Measurements from ENCODE around the gene PPL.

Gene PPL

DNA sequence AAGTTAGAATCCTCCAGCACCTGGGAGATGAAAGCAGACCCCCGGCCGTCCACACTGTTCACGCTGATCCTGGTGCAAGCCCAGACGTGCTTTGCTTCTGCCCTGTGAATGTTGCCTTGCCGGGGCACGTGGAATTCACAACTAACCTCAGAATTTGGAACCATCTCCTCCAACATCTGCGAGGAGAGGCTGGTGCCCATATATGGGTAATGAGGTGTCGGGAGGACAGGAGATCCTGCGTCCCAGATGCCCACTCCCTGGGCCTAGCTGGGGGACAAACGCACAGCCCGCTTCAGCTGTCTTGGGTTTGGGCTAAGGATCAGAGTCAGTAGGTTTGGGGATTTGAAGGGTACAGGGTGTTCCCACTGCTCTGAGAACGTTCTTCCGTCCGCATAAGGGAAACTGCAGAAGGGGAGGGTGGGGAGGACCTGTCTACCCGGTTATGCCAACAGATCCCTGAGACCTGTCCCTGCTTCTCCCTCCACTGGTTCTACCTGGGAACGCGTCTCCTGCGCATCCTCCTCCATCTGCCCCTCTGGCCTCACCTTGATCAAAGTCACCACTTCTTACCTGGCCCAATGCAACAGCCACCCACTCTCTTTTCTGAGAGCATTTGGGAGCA, 14.1 kb downstream of the PPL start:
- Histone ChIP-seq H3K9ac (ENCODE audit: low read length) (no peak overlapping the region), H3K27me3 (ENCODE audit: control insufficient read depth, insufficient read depth, low read length) (no peaks in the 10 kb centered on the region), H3K36me3 (ENCODE audit: control insufficient read depth, insufficient read depth, low read length) (no peaks in the 10 kb centered on the region), H3K4me1 (ENCODE audit: control insufficient read depth, insufficient read depth, low read length) (no peaks in the 10 kb centered on the region), H3K27ac (ENCODE audit: low read depth, low read length) (no peak overlapping the region), H3K4me3 (ENCODE audit: low read length) (no peak overlapping the region)

DNA sequence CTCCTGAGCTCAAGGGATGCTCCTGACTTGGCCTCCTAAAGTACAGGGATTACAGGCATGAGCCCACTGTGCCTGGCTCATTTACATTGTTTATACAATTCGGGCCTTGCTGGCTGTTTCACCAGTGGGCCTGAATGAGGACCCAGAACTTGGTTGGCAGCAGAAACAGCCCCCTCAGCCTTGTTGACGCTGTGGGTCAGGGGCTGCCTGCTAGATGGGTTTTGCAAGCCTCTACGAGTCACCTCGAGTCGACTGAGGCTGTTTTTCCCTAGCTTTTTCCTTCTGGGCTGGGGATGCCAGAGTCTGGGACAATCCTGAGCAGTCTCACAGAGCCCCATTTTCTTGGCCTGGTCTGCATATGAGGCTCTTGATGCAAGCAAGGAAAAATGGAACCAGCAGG, 16.1 kb downstream of the PPL start:
- Histone ChIP-seq H3K27me3 (ENCODE audit: control insufficient read depth, insufficient read depth, low read length) (no peaks in the 10 kb centered on the region), H3K9ac (ENCODE audit: low read length) (no peak overlapping the region), H3K4me3 (ENCODE audit: low read length) (no peak overlapping the region), H3K36me3 (ENCODE audit: control insufficient read depth, insufficient read depth, low read length) (no peaks in the 10 kb centered on the region), H3K27ac (ENCODE audit: low read depth, low read length) (no peak overlapping the region), H3K4me1 (ENCODE audit: control insufficient read depth, insufficient read depth, low read length) (no peaks in the 10 kb centered on the region)

DNA sequence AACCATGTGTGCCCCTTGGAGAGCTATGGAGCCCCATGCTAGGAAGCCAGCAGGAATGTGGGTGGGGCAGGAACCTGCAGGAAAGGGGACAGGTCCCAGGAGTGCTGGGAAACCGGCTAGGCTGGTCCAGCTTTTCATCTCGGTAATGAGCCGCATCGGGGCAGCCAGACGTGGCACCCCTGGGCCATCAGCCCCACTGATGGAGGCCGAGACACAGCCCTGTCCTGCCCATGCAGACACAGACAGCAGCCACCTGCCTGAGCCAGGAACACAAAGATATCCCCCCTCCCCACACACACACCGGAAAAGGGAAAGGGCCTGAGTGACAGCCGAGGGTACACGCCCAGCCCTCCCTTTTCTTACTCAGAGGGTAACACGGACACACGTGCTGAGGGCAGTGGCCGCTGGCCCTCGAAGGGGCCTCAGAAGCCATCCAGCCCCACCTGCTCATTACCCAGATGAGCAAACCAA, 18.1 kb downstream of the PPL start:
- H3K4me1 ChIP-seq (ENCODE audit: control insufficient read depth, insufficient read depth, low read length), result no peaks in the 10 kb centered on the region
- no peaks in the 10 kb centered on the region for H3K27me3 ChIP-seq (ENCODE audit: control insufficient read depth, insufficient read depth, low read length)
- H3K9ac ChIP-seq (ENCODE audit: low read length), result no peak overlapping the region
- H3K36me3 ChIP-seq (ENCODE audit: control insufficient read depth, insufficient read depth, low read length), result no peaks in the 10 kb centered on the region
- no peak overlapping the region for H3K27ac ChIP-seq (ENCODE audit: low read depth, low read length)
- H3K4me3 ChIP-seq (ENCODE audit: low read length), result no peak overlapping the region

DNA sequence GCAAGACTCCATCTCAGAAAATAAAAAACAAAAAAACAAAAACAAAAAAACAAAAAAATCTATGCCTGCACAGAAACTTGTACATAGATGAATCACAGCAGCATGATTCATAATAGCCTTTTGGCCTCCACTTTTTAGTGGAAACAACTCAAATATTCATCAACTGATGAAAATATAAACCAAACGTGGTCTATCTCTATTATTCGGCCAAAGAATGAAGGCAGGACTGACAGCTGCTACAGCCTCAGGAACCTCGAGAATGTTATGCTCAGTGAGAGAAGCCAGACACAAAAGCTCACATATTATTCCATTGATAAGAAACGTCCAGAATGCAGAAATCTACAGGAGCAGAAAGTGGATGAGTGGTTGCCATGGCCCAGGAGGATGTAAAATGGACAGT, 19.8 kb downstream of the PPL start:
- Histone ChIP-seq H3K36me3 (ENCODE audit: control insufficient read depth, insufficient read depth, low read length) (no peaks in the 10 kb centered on the region), H3K4me1 (ENCODE audit: control insufficient read depth, insufficient read depth, low read length) (no peaks in the 10 kb centered on the region), H3K4me3 (ENCODE audit: low read length) (no peak overlapping the region), H3K9ac (ENCODE audit: low read length) (no peak overlapping the region), H3K27me3 (ENCODE audit: control insufficient read depth, insufficient read depth, low read length) (no peaks in the 10 kb centered on the region), H3K27ac (ENCODE audit: low read depth, low read length) (no peak overlapping the region)

DNA sequence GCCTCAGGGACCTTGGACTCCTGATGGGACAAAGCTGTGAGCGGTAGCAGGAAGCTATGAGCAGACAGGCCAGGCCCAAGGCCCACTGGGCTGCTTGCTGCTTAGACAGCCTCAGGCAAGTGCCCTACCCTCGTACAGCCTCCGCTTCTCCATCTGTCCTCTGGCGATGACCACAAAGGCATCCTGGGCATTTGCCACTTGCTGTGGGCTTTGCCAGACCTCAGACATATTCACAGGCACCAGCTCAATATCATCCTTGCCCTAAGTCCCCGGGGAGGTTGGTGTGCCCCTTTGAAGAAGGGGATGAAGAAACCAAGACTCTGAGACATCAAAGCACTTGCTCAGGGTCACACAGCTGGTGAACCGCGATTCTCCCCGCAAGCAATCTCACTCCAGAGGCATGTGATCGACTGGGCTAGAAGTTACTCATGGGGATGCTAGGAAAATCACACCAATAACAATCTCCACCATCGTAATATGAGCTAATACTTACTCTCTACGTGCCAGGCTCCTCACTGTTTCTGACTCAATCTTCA, 21.7 kb downstream of the PPL start:
- Histone ChIP-seq H3K4me3 (ENCODE audit: low read length) (no peak overlapping the region), H3K27me3 (ENCODE audit: control insufficient read depth, insufficient read depth, low read length) (no peaks in the 10 kb centered on the region), H3K4me1 (ENCODE audit: control insufficient read depth, insufficient read depth, low read length) (no peaks in the 10 kb centered on the region), H3K36me3 (ENCODE audit: control insufficient read depth, insufficient read depth, low read length) (no peaks in the 10 kb centered on the region), H3K9ac (ENCODE audit: low read length) (no peak overlapping the region), H3K27ac (ENCODE audit: low read depth, low read length) (no peak overlapping the region)

DNA sequence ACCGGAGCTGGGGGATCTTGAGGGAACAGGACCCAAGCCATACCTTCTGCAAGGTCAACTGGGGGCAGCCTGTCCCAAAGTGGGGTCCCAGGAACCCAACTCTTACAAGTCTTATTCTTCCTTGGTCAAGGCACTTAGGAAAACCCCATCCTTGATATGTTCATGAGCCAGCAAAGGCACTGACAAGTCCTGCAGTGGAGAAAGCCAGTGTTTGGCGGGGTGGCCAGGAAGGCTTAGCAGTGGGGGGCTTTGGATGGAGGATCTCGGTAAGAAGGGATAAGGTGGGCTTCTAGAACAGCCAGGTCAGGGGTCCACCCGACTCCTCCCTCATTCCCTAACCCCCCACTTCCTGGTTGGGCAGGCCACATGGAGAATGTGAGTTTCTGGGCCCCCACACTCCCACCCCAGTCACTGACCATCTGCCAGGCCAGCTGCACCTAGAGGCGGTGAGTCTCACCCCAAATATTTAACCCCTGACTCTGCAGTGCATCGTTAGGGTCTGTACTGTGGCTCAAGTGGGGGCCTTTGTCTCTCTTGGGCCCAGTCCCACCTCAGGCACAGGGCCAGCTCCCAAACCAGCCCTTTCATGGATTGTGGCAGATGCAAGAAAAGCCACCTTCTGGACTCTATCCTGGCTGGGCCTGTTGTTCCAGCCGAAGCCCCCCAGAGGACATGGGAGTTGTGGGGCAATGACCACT, 22.3 kb downstream of the PPL start:
- no peak overlapping the region for H3K4me3 ChIP-seq (ENCODE audit: low read length)
- H3K27ac ChIP-seq (ENCODE audit: low read depth, low read length), result no peak overlapping the region
- H3K27me3 ChIP-seq (ENCODE audit: control insufficient read depth, insufficient read depth, low read length), result no peaks in the 10 kb centered on the region
- no peaks in the 10 kb centered on the region for H3K4me1 ChIP-seq (ENCODE audit: control insufficient read depth, insufficient read depth, low read length)
- no peaks in the 10 kb centered on the region for H3K36me3 ChIP-seq (ENCODE audit: control insufficient read depth, insufficient read depth, low read length)
- H3K9ac ChIP-seq (ENCODE audit: low read length), result no peak overlapping the region

DNA sequence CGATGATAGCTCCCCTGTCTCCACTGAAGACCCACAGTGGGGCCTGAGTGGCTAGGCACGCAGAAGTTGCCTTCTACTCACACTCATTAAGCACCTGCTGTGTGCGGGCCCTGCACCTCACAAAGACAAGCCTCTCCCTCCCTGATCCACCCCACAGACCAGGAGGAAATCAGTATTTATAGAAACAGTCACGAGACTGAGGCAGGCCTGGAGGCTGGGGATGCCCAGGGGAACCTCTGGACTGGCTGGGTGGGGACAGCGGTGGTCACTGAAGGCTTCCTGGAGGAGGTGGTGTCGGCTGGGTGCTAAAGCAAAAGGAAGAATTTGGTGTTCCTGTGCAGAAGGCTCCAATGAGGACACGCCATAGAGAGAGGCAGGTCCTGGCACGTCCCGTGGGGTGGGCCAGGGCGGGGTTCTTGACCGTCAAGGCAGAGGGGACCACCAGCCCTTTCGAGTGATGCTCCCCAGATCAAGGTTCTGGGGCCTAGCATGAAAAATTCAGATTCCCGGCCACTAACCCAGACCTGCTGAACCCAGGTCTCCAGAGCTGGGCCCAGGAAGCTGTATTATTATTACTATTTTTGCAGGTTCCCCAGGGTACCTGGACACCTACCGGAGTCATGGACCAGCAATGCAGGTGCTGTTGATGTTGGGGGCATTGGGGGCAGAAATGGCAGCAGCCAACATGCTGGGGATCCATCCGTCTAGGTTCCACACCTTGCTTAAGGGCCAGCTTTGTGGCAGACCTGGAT, 23.0 kb downstream of the PPL start:
- H3K4me3 ChIP-seq (ENCODE audit: low read length), result no peak overlapping the region
- no peaks in the 10 kb centered on the region for H3K27me3 ChIP-seq (ENCODE audit: control insufficient read depth, insufficient read depth, low read length)
- H3K9ac ChIP-seq (ENCODE audit: low read length), result no peak overlapping the region
- no peak overlapping the region for H3K27ac ChIP-seq (ENCODE audit: low read depth, low read length)
- H3K36me3 ChIP-seq (ENCODE audit: control insufficient read depth, insufficient read depth, low read length), result no peaks in the 10 kb centered on the region
- H3K4me1 ChIP-seq (ENCODE audit: control insufficient read depth, insufficient read depth, low read length), result no peaks in the 10 kb centered on the region

DNA sequence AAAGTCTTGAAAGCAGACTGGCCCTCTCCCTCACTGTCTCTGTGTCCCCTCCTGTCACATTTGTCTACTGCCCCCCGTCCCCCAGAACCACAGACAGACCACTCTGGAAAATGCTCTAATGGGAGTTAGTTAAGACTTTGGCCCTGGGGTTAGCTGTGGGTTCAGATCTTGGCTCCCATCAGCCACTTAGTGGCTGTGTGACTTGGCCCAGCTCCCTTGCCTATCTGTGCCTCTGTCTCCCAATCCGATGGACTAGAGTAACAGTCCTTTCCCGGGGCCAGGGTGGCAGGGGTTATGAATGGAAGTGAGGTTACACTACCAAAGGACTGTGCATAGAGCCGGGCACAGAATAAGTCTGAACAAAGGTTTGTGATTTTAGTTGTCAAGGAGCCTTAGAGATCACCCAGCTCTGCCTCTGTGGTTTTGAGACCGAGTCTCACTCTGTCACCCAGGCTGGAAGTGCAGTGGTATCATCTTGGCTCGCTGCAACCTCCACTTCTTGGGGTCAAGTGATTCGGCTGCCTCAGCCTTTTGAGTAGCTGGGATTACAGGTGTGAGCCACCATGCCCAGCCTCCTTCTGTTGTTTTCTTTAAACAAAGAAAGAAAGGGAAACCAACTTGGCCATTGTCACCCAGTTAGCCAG, 23.7 kb downstream of the PPL start:
- H3K36me3 ChIP-seq (ENCODE audit: control insufficient read depth, insufficient read depth, low read length), result no peaks in the 10 kb centered on the region
- no peaks in the 10 kb centered on the region for H3K27me3 ChIP-seq (ENCODE audit: control insufficient read depth, insufficient read depth, low read length)
- H3K27ac ChIP-seq (ENCODE audit: low read depth, low read length), result no peak overlapping the region
- H3K4me1 ChIP-seq (ENCODE audit: control insufficient read depth, insufficient read depth, low read length), result no peaks in the 10 kb centered on the region
- H3K9ac ChIP-seq (ENCODE audit: low read length), result no peak overlapping the region
- H3K4me3 ChIP-seq (ENCODE audit: low read length), result no peak overlapping the region

DNA sequence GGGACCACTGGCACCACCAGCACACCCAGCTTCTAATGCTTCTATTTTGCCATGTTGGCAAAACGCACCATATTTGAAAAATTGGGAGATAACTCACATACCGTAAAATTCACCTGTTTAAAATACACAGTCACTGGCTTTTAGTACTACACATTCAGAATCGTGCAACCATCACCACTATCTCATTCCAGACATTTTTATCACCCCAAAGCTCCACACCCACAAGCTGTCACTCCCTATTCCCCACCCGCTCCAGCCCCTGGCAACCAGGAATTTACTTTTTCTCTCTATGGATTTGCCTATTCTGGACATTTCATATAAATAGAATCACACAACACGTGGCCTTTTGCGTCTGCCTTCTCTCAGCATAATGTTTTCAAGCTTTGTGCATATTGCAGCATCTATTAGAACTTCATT, 25.0 kb downstream of the PPL start:
- no peaks in the 10 kb centered on the region for H3K27me3 ChIP-seq (ENCODE audit: control insufficient read depth, insufficient read depth, low read length)
- H3K36me3 ChIP-seq (ENCODE audit: control insufficient read depth, insufficient read depth, low read length), result no peaks in the 10 kb centered on the region
- H3K4me3 ChIP-seq (ENCODE audit: low read length), result no peak overlapping the region
- no peak overlapping the region for H3K27ac ChIP-seq (ENCODE audit: low read depth, low read length)
- no peaks in the 10 kb centered on the region for H3K4me1 ChIP-seq (ENCODE audit: control insufficient read depth, insufficient read depth, low read length)
- H3K9ac ChIP-seq (ENCODE audit: low read length), result no peak overlapping the region

DNA sequence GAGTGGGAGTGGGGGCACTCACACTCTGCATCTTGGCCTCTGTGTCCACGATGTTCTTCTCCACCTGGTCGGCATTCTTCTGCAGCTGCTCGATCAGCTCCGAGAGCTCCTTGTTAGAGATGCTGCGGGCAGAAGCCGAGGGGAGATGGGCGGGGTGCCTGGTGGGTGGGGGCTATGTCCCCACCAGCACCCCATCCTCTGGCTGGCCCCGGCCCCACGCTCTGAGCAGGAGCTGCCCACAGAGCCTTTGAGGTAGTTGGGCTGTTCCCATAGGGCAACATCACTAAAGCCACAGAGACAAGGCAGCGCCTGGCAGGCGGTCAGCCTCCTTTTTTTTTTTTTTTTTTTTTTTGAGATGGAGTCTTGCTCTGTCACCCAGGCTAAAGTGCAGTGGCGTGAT, 26.1 kb downstream of the PPL start:
- Histone ChIP-seq H3K27ac (ENCODE audit: low read depth, low read length) (no peak overlapping the region), H3K9ac (ENCODE audit: low read length) (no peak overlapping the region), H3K27me3 (ENCODE audit: control insufficient read depth, insufficient read depth, low read length) (no peaks in the 10 kb centered on the region), H3K4me1 (ENCODE audit: control insufficient read depth, insufficient read depth, low read length) (no peaks in the 10 kb centered on the region), H3K36me3 (ENCODE audit: control insufficient read depth, insufficient read depth, low read length) (no peaks in the 10 kb centered on the region), H3K4me3 (ENCODE audit: low read length) (no peak overlapping the region)

DNA sequence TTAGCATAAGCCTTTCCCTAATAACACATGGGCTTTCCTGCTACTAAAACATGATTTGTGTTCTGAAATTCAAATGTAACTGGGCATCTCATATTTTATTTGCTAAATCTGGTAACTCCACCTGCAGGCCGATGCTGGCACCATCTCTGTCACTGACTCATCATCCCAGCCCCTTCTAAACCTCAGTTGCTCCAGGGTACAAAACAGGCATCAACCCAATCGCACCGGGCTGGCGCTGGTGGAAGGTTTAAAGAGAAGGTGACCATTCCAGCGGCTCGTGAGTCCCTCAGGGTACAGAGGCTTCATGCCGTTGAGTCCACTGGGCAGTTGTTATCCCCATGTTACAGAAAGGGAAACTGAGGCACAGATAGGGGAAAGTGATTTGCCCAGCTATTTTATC, 27.1 kb downstream of the PPL start:
- H3K9ac ChIP-seq (ENCODE audit: low read length), result no peak overlapping the region
- H3K27ac ChIP-seq (ENCODE audit: low read depth, low read length), result no peak overlapping the region
- H3K4me3 ChIP-seq (ENCODE audit: low read length), result no peak overlapping the region
- H3K4me1 ChIP-seq (ENCODE audit: control insufficient read depth, insufficient read depth, low read length), result no peaks in the 10 kb centered on the region
- H3K36me3 ChIP-seq (ENCODE audit: control insufficient read depth, insufficient read depth, low read length), result no peaks in the 10 kb centered on the region
- H3K27me3 ChIP-seq (ENCODE audit: control insufficient read depth, insufficient read depth, low read length), result no peaks in the 10 kb centered on the region

DNA sequence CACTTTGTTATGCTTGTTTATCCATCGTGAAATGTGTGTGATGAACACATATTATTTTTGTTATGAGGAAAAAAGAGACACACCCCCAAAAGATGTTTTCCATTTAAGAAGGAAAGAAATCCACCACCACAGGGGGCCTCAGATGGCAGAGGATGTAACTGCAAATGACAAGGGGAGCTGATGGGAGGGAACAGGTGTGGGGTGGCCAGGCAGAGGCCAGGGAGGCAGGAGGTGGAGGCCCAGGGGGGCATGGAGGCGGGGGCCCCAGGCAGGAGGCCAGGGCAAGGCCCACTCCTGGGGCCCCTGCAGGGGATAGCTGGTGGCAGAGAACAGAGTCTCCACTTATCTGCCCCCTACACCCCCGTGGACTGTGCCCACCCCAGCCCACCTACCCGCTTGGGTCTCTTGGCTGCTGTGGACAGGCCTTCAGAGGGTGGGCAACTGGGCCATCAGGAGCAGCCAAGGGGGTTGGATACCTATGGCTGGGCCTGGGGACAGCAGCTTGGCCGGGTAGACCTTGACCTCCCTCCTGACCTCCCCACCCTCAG, 28.0 kb downstream of the PPL start:
- no peaks in the 10 kb centered on the region for H3K4me1 ChIP-seq (ENCODE audit: control insufficient read depth, insufficient read depth, low read length)
- no peaks in the 10 kb centered on the region for H3K27me3 ChIP-seq (ENCODE audit: control insufficient read depth, insufficient read depth, low read length)
- no peak overlapping the region for H3K9ac ChIP-seq (ENCODE audit: low read length)
- H3K36me3 ChIP-seq (ENCODE audit: control insufficient read depth, insufficient read depth, low read length), result no peaks in the 10 kb centered on the region
- H3K4me3 ChIP-seq (ENCODE audit: low read length), result no peak overlapping the region
- no peak overlapping the region for H3K27ac ChIP-seq (ENCODE audit: low read depth, low read length)

Measured in rectal smooth muscle tissue (tissue), 1 donor.